ENCODE results near the gene GABRD.

Gene GABRD

DNA sequence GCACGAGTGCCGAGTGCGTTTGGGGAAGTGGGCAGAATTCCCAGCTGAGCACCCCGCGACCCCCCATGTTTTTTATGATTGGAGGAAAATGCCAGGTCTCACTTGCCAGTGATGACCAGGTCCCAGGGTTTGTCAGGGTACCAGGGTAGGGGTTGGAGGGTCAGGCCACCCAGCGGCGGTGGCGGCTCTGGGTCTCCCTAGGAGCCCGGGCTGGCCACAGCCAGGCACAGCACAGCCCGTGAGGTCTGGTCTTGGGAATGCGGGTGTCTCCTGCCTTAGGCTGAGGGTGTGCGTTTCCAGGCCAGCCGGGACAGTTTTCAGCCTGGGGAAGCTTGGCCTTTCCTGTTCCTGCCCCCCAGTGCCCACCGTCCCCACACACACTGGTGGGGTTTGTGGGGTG lies 53.7 kb downstream of the GABRD start:
- H3K36me3 ChIP-seq (ENCODE audit: insufficient read depth, low read length), result peaks cover 4% of the 10 kb centered on the region
- no peaks in the 10 kb centered on the region for H3K4me1 ChIP-seq (ENCODE audit: insufficient read depth, low read length)
- peaks cover 4% of the 10 kb centered on the region; the same call in 1 of the 2 replicates for H3K9me3 ChIP-seq (ENCODE audit: control insufficient read depth, insufficient read depth, low read length)
- H3K9ac ChIP-seq (ENCODE audit: low read depth, low read length), result no peak overlapping the region

DNA sequence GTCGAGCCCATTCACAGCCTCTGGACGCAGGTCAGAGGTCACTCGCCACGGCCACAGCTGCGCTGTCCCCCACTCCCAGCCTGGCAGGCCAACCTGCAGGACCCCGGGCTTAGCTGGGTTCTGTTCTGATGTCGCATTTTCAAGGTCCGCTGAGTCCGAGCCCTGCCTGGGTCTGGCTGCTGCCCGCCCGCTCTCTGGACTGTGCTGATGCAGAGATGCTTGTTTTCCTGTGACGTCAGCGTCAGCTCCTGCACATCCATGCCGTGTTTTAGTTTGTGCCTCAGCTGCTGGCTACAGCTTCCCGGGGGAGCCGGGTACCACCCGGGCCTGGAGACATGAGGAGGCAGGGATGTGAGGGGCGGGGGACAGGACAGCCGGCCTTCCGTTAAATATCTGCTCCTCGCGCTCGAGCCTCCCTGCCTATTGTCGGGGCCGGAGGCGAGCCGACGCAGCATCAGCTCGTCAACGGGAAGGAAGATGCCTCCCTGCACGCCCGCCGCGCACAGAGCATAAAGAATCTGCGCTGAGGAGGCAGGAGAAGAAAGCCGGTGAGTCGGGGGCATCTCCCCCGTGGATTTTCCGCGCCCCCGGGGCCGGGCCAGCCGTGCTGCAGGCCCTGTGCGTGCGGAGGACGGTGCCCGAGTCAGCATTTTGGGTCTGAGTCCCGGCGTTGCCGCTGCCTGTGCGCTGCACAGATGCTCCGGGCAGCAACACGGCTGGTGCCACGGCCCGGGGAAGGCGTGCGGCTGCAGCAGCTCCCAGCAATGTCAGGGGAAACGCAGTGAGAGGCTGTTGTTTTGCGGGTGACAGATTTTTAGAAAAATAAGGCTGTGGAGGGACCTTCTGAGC lies 54.5 kb downstream of the GABRD start:
- peaks cover 4% of the 10 kb centered on the region for H3K36me3 ChIP-seq (ENCODE audit: insufficient read depth, low read length)
- H3K9ac ChIP-seq (ENCODE audit: low read depth, low read length), result no peak overlapping the region
- H3K9me3 ChIP-seq (ENCODE audit: control insufficient read depth, insufficient read depth, low read length), result peaks cover 10% of the 10 kb centered on the region
- no peaks in the 10 kb centered on the region for H3K4me1 ChIP-seq (ENCODE audit: insufficient read depth, low read length)

DNA sequence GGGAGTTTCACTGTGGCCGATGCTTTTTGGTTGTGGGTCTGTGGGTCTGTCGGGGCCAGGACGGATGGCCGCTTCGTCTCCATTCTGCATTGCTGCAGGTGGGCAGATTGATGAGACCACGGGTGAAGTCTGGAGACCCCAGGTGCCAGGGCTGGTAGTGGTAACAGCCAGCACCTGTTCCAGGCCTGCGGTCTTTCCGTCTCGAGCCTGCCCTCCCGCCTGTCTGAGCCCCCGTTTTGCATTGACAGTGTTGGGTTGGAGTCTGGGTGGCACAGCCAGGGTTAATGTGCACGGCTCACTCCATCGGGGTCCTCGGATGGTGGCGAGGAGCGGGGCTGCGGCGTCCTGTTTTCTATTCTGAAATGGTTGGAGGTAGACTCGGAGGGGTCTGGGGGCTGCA lies 55.3 kb downstream of the GABRD start:
- H3K36me3 ChIP-seq (ENCODE audit: insufficient read depth, low read length), result peaks cover 4% of the 10 kb centered on the region
- H3K9me3 ChIP-seq (ENCODE audit: control insufficient read depth, insufficient read depth, low read length), result peaks cover 10% of the 10 kb centered on the region
- H3K9ac ChIP-seq (ENCODE audit: low read depth, low read length), result no peak overlapping the region
- no peaks in the 10 kb centered on the region for H3K4me1 ChIP-seq (ENCODE audit: insufficient read depth, low read length)

DNA sequence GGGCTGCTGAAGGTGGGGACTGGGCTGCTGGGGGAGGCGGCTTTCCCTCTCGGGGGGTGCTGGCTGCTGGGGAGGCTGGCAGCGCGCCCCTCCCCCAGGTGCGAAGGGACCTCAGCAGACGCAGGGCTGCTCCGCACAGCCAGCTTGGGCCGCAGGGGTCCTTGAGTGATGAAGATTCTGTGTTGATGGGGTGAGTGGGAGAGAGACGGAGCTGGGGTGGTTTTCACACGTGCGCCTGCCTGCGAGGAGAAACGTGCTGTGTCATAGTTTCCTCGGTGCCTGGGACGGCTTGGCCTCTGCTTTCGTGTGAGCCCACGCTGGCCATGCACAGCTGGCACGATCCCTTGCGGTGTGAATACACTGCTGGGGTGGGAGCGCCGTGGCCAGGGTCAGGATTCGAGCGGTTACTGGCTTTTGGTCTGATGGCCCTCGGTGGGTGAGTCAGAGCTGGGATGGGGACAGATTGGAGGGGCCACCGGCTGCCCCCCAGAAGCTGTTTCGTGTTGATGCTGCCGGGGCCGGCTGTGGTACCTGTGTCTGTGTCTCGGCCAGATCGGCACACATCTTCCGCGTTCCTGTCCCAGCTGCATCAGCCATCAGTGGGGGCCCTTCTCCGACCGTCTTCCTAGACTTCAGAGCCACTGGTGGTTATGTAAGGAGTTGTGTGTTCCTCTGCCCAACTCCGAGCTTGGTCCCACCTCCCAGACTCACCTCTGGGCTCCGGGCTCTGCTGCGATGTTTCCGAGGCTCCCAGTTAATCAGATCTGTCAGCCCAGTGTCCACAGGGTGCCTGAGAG lies 56.0 kb downstream of the GABRD start:
- peaks cover 4% of the 10 kb centered on the region for H3K36me3 ChIP-seq (ENCODE audit: insufficient read depth, low read length)
- no peaks in the 10 kb centered on the region for H3K4me1 ChIP-seq (ENCODE audit: insufficient read depth, low read length)
- H3K9me3 ChIP-seq (ENCODE audit: control insufficient read depth, insufficient read depth, low read length), result peaks cover 10% of the 10 kb centered on the region
- H3K9ac ChIP-seq (ENCODE audit: low read depth, low read length), result no peak overlapping the region

DNA sequence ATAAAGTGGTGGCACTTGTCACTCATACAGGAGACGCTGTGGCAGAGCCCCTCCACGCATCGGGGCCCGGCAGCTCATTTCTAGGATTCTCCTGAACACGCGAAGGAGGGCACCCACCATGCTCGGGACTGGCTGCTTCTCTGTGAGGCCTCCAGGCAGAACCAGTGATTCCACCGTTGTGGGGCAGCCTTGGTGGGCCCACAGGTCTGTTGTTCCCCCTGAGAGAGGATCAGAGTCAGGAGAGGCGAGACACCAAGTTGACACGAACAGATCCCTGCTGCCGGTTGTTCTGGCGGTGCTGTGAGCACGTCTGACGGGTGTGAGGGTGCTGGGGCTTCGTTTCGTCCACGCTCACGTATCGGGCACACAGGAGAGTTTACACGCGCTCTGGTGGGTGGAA lies 57.7 kb downstream of the GABRD start:
- Histone ChIP-seq H3K9me3 (ENCODE audit: control insufficient read depth, insufficient read depth, low read length) (peaks cover 10% of the 10 kb centered on the region), H3K4me1 (ENCODE audit: insufficient read depth, low read length) (no peaks in the 10 kb centered on the region), H3K36me3 (ENCODE audit: insufficient read depth, low read length) (peaks cover 4% of the 10 kb centered on the region), H3K9ac (ENCODE audit: low read depth, low read length) (no peak overlapping the region)

DNA sequence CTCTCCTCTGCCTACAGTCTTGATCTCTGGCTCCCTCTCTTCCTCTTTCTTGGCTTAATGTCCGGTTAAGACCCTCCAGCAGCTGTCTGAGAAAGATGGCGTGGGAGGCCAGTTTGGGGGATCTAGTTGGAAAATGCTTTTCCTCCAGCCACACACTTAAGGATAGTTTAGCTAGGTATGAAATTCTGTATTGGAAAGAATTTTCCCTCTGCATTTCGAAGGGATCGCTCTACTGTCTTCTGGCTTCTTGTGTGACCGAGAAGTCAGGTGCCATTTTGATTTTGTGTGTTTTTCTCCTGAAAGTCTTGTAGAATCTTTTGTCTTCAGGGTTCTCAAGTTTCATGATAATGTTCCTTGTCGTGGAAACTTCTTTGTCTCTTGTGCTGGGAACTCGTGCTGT lies 59.0 kb downstream of the GABRD start:
- no peaks in the 10 kb centered on the region for H3K4me1 ChIP-seq (ENCODE audit: insufficient read depth, low read length)
- peaks cover 10% of the 10 kb centered on the region for H3K9me3 ChIP-seq (ENCODE audit: control insufficient read depth, insufficient read depth, low read length)

DNA sequence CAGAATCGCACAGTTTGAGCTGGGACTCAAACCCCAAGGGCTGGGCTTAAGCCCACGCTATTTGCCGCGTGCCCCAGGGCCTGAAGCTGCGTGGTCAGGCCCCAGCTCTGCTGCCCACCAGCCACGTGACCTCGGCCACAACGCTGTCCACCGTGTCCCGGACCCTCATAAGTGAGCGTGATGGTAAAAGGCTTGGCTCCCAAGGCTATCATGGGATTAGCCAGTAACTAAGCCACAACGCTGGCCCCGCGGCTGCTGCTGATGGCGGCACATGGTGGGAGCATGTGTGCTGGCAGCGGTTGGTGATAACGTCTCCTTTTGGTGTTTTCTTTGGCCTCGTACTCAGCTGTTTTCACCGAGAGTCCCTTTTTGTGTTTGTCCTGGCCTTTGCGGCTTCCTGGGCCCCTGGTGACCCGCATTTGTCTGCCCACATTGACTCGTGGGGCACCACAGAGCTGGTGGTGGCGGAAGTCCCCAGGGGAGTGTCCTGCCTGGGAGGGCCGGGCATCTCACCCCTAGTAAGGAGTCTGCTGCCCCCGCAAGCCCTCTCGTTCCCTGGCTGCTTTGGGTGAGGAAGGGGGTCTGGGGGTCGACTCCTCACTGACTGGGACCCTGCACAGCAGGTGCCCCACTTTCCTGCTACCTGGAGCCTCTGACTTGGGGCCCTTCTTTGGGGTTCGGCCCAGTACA lies 60.4 kb downstream of the GABRD start:
- Histone ChIP-seq H3K9me3 (ENCODE audit: control insufficient read depth, insufficient read depth, low read length) (peaks cover 10% of the 10 kb centered on the region), H3K36me3 (ENCODE audit: insufficient read depth, low read length) (peaks cover 4% of the 10 kb centered on the region), H3K9ac (ENCODE audit: low read depth, low read length) (no peak overlapping the region), H3K4me1 (ENCODE audit: insufficient read depth, low read length) (no peaks in the 10 kb centered on the region)

More for the DNA sequence above, 59.0 kb downstream of the GABRD start:
- Histone ChIP-seq H3K36me3 (ENCODE audit: insufficient read depth, low read length) (peaks cover 4% of the 10 kb centered on the region), H3K9ac (ENCODE audit: low read depth, low read length) (no peak overlapping the region)

DNA sequence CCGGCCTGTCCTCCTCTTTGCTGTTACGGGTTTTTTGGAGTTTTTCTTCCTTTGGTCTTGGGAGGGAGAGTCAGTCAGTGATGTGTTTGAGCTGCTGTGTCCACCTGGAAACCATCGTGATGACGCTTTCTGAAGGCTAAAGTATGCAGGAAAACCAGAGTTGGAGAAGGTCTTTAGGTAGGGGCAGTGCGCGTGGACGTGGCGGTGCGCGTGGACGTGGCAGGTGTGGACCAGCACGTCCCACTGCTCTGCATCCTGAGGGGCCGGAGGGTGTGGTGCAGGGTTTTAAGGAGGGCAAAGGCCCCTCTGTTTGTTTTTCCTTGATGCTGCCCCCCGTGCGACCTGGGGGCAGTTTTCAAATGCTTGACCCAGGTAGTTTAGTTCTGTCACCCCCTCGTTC lies 61.0 kb downstream of the GABRD start:
- Histone ChIP-seq H3K4me1 (ENCODE audit: insufficient read depth, low read length) (no peaks in the 10 kb centered on the region), H3K9ac (ENCODE audit: low read depth, low read length) (no peak overlapping the region), H3K9me3 (ENCODE audit: control insufficient read depth, insufficient read depth, low read length) (peaks cover 10% of the 10 kb centered on the region), H3K36me3 (ENCODE audit: insufficient read depth, low read length) (peaks cover 4% of the 10 kb centered on the region)

Data from ES-I3 (cell line).